Measurements from ENCODE around the gene CSN2.
"Not testable (repeated sequence)": the region's sequence is repeated elsewhere in the genome, so short reads cannot be mapped to it uniquely, and the experiment has no call there.

The CSN2 gene

GRCh38 chr4:69974631-69975030 lies 9.1 kb upstream of the CSN2 start:
- H2AFZ ChIP-seq (ENCODE audit: low read length, unreplicated experiment) = no peak overlapping the region
- no peaks in the 10 kb centered on the region for H3K27me3 ChIP-seq (ENCODE audit: insufficient read depth, low read length)
- H3K79me2 ChIP-seq (ENCODE audit: control insufficient read depth, insufficient read depth, low read length, unreplicated experiment) = no peaks in the 10 kb centered on the region
- H3K36me3 ChIP-seq (ENCODE audit: insufficient read depth, low read length) = no peaks in the 10 kb centered on the region
- no peaks in the 10 kb centered on the region for H3K4me1 ChIP-seq (ENCODE audit: control insufficient read depth, insufficient read depth, low read length, unreplicated experiment)
- H3K27ac ChIP-seq (ENCODE audit: low read depth, low read length) = no peak overlapping the region
- no peak overlapping the region for H3K4me3 ChIP-seq (ENCODE audit: low read depth, low read length)

- no peaks in the 10 kb centered on the region for H3K36me3 ChIP-seq (ENCODE audit: insufficient read depth, low read length)
- no peak overlapping the region for H2AFZ ChIP-seq (ENCODE audit: low read length, unreplicated experiment)
- no peaks in the 10 kb centered on the region for H3K4me1 ChIP-seq (ENCODE audit: control insufficient read depth, insufficient read depth, low read length, unreplicated experiment)
- H3K4me3 ChIP-seq (ENCODE audit: low read depth, low read length) = no peak overlapping the region
- no peaks in the 10 kb centered on the region for H3K79me2 ChIP-seq (ENCODE audit: control insufficient read depth, insufficient read depth, low read length, unreplicated experiment)
- H3K27ac ChIP-seq (ENCODE audit: low read depth, low read length) = no peak overlapping the region
- no peaks in the 10 kb centered on the region for H3K27me3 ChIP-seq (ENCODE audit: insufficient read depth, low read length)
Observed at GRCh38 chr4:69970071-69970470, 4.5 kb upstream of the CSN2 start.

GRCh38 chr4:69957209-69957608 lies 8.3 kb downstream of the CSN2 start:
- Histone ChIP-seq H3K4me1 (ENCODE audit: control insufficient read depth, insufficient read depth, low read length, unreplicated experiment) (no peaks in the 10 kb centered on the region), H3K36me3 (ENCODE audit: insufficient read depth, low read length) (no peaks in the 10 kb centered on the region), H3K27me3 (ENCODE audit: insufficient read depth, low read length) (no peaks in the 10 kb centered on the region), H2AFZ (ENCODE audit: low read length, unreplicated experiment) (no peak overlapping the region), H3K4me3 (ENCODE audit: low read depth, low read length) (no peak overlapping the region), H3K27ac (ENCODE audit: low read depth, low read length) (no peak overlapping the region), H3K79me2 (ENCODE audit: control insufficient read depth, insufficient read depth, low read length, unreplicated experiment) (no peaks in the 10 kb centered on the region)

- Histone ChIP-seq H2AFZ (ENCODE audit: low read length, unreplicated experiment) (no peak overlapping the region), H3K27me3 (ENCODE audit: insufficient read depth, low read length) (no peaks in the 10 kb centered on the region), H3K79me2 (ENCODE audit: control insufficient read depth, insufficient read depth, low read length, unreplicated experiment) (no peaks in the 10 kb centered on the region), H3K4me1 (ENCODE audit: control insufficient read depth, insufficient read depth, low read length, unreplicated experiment) (no peaks in the 10 kb centered on the region), H3K27ac (ENCODE audit: low read depth, low read length) (no peak overlapping the region), H3K36me3 (ENCODE audit: insufficient read depth, low read length) (no peaks in the 10 kb centered on the region), H3K4me3 (ENCODE audit: low read depth, low read length) (no peak overlapping the region)
Observed at GRCh38 chr4:69951602-69952001, 13.9 kb downstream of the CSN2 start.

GRCh38 chr4:69936566-69936965 lies 29.0 kb downstream of the CSN2 start:
- 0 out of 2 replicates have a peak overlapping the region, but pooled peaks have one; percentile 5 for H3K27ac ChIP-seq (ENCODE audit: low read depth, low read length)
- no peak overlapping the region for H2AFZ ChIP-seq (ENCODE audit: low read length, unreplicated experiment)
- H3K27me3 ChIP-seq (ENCODE audit: insufficient read depth, low read length) = no peaks in the 10 kb centered on the region
- no peaks in the 10 kb centered on the region for H3K36me3 ChIP-seq (ENCODE audit: insufficient read depth, low read length)
- no peak overlapping the region for H3K4me3 ChIP-seq (ENCODE audit: low read depth, low read length)
- peaks cover 16% of the 10 kb centered on the region for H3K4me1 ChIP-seq (ENCODE audit: control insufficient read depth, insufficient read depth, low read length, unreplicated experiment)
- H3K79me2 ChIP-seq (ENCODE audit: control insufficient read depth, insufficient read depth, low read length, unreplicated experiment) = no peaks in the 10 kb centered on the region

- Histone ChIP-seq H3K4me3 (ENCODE audit: low read depth, low read length) (no peak overlapping the region), H3K79me2 (ENCODE audit: control insufficient read depth, insufficient read depth, low read length, unreplicated experiment) (no peaks in the 10 kb centered on the region), H2AFZ (ENCODE audit: low read length, unreplicated experiment) (no peak overlapping the region), H3K4me1 (ENCODE audit: control insufficient read depth, insufficient read depth, low read length, unreplicated experiment) (peaks cover 20% of the 10 kb centered on the region), H3K27me3 (ENCODE audit: insufficient read depth, low read length) (no peaks in the 10 kb centered on the region), H3K27ac (ENCODE audit: low read depth, low read length) (no peak overlapping the region), H3K36me3 (ENCODE audit: insufficient read depth, low read length) (no peaks in the 10 kb centered on the region)
Observed at GRCh38 chr4:69934150-69934549, 31.4 kb downstream of the CSN2 start.

GRCh38 chr4:69930768-69931167 lies 34.8 kb downstream of the CSN2 start, which contains the start of gene CSN1S1:
Gene CSN1S1 (plus strand): TSS chr4:69931068. CDS start chr4:69932556, 1,488 bp downstream.
- Histone ChIP-seq H3K79me2 (ENCODE audit: control insufficient read depth, insufficient read depth, low read length, unreplicated experiment) (no peaks in the 10 kb centered on the region), H3K27me3 (ENCODE audit: insufficient read depth, low read length) (no peaks in the 10 kb centered on the region), H2AFZ (ENCODE audit: low read length, unreplicated experiment) (peak within 1 kb of the TSS; percentile 23), H3K4me3 (ENCODE audit: low read depth, low read length) (no peak within 1 kb of the TSS), H3K4me1 (ENCODE audit: control insufficient read depth, insufficient read depth, low read length, unreplicated experiment) (peaks cover 9% of the 10 kb centered on the region), H3K27ac (ENCODE audit: low read depth, low read length) (no peak within 1 kb of the TSS), H3K36me3 (ENCODE audit: insufficient read depth, low read length) (no peaks in the 10 kb centered on the region)

GRCh38 chr4:69923782-69924410 lies 41.6 kb downstream of the CSN2 start:
- H3K4me1 ChIP-seq (ENCODE audit: control insufficient read depth, insufficient read depth, low read length, unreplicated experiment) = not testable (repeated sequence)

GRCh38 chr4:69920874-69921273 lies 44.7 kb downstream of the CSN2 start:
- no peaks in the 10 kb centered on the region for H3K36me3 ChIP-seq (ENCODE audit: insufficient read depth, low read length)
- no peaks in the 10 kb centered on the region for H3K4me1 ChIP-seq (ENCODE audit: control insufficient read depth, insufficient read depth, low read length, unreplicated experiment)
- H3K4me3 ChIP-seq (ENCODE audit: low read depth, low read length) = no peak overlapping the region
- no peaks in the 10 kb centered on the region for H3K27me3 ChIP-seq (ENCODE audit: insufficient read depth, low read length)
- H3K79me2 ChIP-seq (ENCODE audit: control insufficient read depth, insufficient read depth, low read length, unreplicated experiment) = no peaks in the 10 kb centered on the region
- no peak overlapping the region for H3K27ac ChIP-seq (ENCODE audit: low read depth, low read length)
- no peak overlapping the region for H2AFZ ChIP-seq (ENCODE audit: low read length, unreplicated experiment)

More at GRCh38 chr4:69923782-69924410, 41.6 kb downstream of the CSN2 start:
- H3K4me3 ChIP-seq (ENCODE audit: low read depth, low read length); H3K36me3 ChIP-seq (ENCODE audit: insufficient read depth, low read length); H3K27ac ChIP-seq (ENCODE audit: low read depth, low read length); H2AFZ ChIP-seq (ENCODE audit: low read length, unreplicated experiment); H3K79me2 ChIP-seq (ENCODE audit: control insufficient read depth, insufficient read depth, low read length, unreplicated experiment); H3K27me3 ChIP-seq (ENCODE audit: insufficient read depth, low read length): not testable (repeated sequence)

GRCh38 chr4:69910016-69910782 lies 55.3 kb downstream of the CSN2 start:
- Histone ChIP-seq H3K27ac (ENCODE audit: low read depth, low read length) (peak overlapping the region; percentile 33), H3K4me3 (ENCODE audit: low read depth, low read length) (peak overlapping the region; percentile 17; the same call in 1 of the 2 replicates), H2AFZ (ENCODE audit: low read length, unreplicated experiment) (no peak overlapping the region), H3K36me3 (ENCODE audit: insufficient read depth, low read length) (no peaks in the 10 kb centered on the region), H3K4me1 (ENCODE audit: control insufficient read depth, insufficient read depth, low read length, unreplicated experiment) (peaks cover 20% of the 10 kb centered on the region), H3K79me2 (ENCODE audit: control insufficient read depth, insufficient read depth, low read length, unreplicated experiment) (no peaks in the 10 kb centered on the region), H3K27me3 (ENCODE audit: insufficient read depth, low read length) (no peaks in the 10 kb centered on the region)

GRCh38 chr4:69909195-69909594 lies 56.3 kb downstream of the CSN2 start:
- no peaks in the 10 kb centered on the region for H3K79me2 ChIP-seq (ENCODE audit: control insufficient read depth, insufficient read depth, low read length, unreplicated experiment)
- H3K27me3 ChIP-seq (ENCODE audit: insufficient read depth, low read length) = no peaks in the 10 kb centered on the region
- no peaks in the 10 kb centered on the region; the same call in 1 of the 2 replicates for H3K36me3 ChIP-seq (ENCODE audit: insufficient read depth, low read length)
- peak overlapping the region; percentile 45 for H2AFZ ChIP-seq (ENCODE audit: low read length, unreplicated experiment)
- peaks cover 20% of the 10 kb centered on the region for H3K4me1 ChIP-seq (ENCODE audit: control insufficient read depth, insufficient read depth, low read length, unreplicated experiment)
- H3K4me3 ChIP-seq (ENCODE audit: low read depth, low read length) = no peak overlapping the region
- no peak overlapping the region for H3K27ac ChIP-seq (ENCODE audit: low read depth, low read length)
